Measurements from ENCODE around the gene COL6A1. TPM values are rescaled to one million over a fixed set of nuclear protein-coding genes. Genes with fewer than 3 reads are reported as not detected.

The COL6A1 gene
- total and polyA plus RNA-seq, 2 of the 13 experiments (the other 11 are each of a cell fraction or from before 2014, with no cell fraction given) = 3.1 to 4.8 TPM

DNA sequence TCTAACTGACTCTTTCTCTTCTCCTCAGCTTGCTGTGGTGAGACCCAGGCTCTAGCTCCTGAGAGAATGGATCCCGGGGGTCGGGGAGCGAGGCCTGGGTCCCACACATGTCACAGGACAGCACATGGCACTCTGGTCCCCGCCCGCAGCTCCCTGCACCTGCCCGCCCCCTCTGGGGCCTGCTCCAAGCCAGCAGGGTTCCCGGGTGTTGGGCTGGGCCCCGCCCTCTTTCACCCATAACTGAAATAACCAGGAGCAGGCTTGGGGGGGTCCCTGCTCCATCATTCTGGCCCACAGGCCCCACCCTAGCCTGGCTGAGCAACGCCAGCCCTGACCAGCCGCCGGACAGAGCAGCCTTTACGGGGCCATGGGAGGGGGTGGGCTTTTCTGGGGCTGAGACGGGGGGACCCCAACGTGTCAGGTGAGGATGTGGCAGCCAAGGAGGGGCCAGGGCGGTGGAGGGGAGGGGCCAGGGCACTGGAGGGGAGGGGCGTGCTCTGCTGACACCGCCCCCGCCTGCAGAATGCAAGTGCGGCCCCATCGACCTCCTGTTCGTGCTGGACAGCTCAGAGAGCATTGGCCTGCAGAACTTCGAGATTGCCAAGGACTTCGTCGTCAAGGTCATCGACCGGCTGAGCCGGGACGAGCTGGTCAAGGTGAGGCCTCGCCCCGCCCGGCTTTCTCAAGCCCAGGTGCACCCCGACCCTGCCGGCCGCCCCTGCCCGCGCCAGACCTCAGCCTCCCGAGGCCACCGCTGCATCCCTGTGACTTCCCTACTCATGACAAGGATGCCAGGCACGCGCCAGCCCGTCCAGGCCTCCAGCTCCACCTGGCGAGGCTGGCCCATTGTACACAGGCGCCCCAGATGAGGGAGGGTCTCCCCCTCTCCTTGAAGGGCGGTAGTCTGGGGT lies 19.4 kb downstream of the COL6A1 start:
- no peak overlapping the region for H3K9ac ChIP-seq (ENCODE audit: insufficient read depth, low read depth, low read length)
- H2AFZ ChIP-seq (ENCODE audit: low read length) = no peak overlapping the region
- H4K20me1 ChIP-seq (ENCODE audit: insufficient read depth, low read length) = no peaks in the 10 kb centered on the region
- H3K4me3 ChIP-seq (replicated peaks in 1 of 3; ENCODE audit: insufficient read depth in 1 of 3, low read depth in 2 of 3, low read length in 3 of 3) = no peak overlapping the region
- CTCF ChIA-PET (ENCODE audit: low intra/inter-chr PET ratio, low total read pairs) = no interaction called here
- H3K9me3 ChIP-seq (ENCODE audit: low read length) = no peaks in the 10 kb centered on the region
- H3K27me3 ChIP-seq (ENCODE audit: control insufficient read depth in 1 of 2, insufficient read depth in 2 of 2, low read length in 2 of 2) = no peaks in the 10 kb centered on the region
- FAIRE-seq (no peak), ATAC-seq (no peak), DNase-seq (ENCODE audit: low spot score) (no peak)
- H3K4me1 ChIP-seq (ENCODE audit: insufficient read depth, low read length) = peaks cover 3% of the 10 kb centered on the region; the same call in 1 of the 2 replicates
- no TSS peak for BruUV-seq (replicated peaks)
- no peak overlapping the region for H3K4me2 ChIP-seq (ENCODE audit: low read depth, low read length)
- TF ChIP-seq ZNF460 (CRISPR knock-in tag; IDR thresholded peaks at IDR 0.05; ENCODE audit: borderline replicate concordance) (no peak), ZNF562 (CRISPR knock-in tag; IDR thresholded peaks at IDR 0.05; ENCODE audit: borderline replicate concordance) (no peak), ZNF251 (CRISPR knock-in tag; IDR thresholded peaks at IDR 0.05) (no peak)
- TF ChIP-seq, protein P1, sequence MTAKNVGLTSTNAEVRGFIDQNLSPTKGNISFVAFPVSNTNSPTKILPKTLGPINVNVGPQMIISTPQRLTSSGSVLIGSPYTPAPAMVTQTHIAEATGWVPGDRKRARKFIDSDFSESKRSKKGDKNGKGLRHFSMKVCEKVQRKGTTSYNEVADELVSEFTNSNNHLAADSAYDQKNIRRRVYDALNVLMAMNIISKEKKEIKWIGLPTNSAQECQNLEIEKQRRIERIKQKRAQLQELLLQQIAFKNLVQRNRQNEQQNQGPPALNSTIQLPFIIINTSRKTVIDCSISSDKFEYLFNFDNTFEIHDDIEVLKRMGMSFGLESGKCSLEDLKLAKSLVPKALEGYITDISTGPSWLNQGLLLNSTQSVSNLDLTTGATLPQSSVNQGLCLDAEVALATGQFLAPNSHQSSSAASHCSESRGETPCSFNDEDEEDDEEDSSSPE (CRISPR knock-in tag; IDR thresholded peaks at IDR 0.05) = no peak
- in situ Hi-C loops (cut with HindIII; ENCODE audit: extremely low pct_ligation_motif_present, low pct_unique_long_range_greater_than_20kb) (no loop called here), intact Hi-C loops (cut with micrococcal nuclease; ENCODE audit: unreplicated experiment) (no loop called here)
- H3K79me2 ChIP-seq (ENCODE audit: insufficient read depth, low read length) = no peaks in the 10 kb centered on the region
- no peak overlapping the region for H3K27ac ChIP-seq (ENCODE audit: extremely low read length, insufficient read depth, low read length)
- H3K36me3 ChIP-seq (replicated peaks in 1 of 2; ENCODE audit: control insufficient read depth in 1 of 2, insufficient read depth in 2 of 2, low read length in 2 of 2) = no peaks in the 10 kb centered on the region
- POLR2A ChIA-PET = no interaction called here
- 69% methylated on average over 10 of the region's 44 CpGs for WGBS (ENCODE audit: low lambda C conversion rate)

Data from HepG2 (cell line).